Erythroblast (primary cell): Measurements from ENCODE around the gene ETFBKMT.

Source experiments
- GATA1 ChIP-seq: IDR thresholded peaks from 2 replicates; pipeline ENCODE4 v1.6.1; 2011; ENCODE audit warnings: low read depth, mild to moderate bottlenecking, control low read depth, low read length, moderate library complexity
- POLR2A ChIP-seq: IDR thresholded peaks from 2 replicates; pipeline ENCODE4 v1.6.1; 2011; ENCODE audit warnings: mild to moderate bottlenecking, low read length

DNA sequence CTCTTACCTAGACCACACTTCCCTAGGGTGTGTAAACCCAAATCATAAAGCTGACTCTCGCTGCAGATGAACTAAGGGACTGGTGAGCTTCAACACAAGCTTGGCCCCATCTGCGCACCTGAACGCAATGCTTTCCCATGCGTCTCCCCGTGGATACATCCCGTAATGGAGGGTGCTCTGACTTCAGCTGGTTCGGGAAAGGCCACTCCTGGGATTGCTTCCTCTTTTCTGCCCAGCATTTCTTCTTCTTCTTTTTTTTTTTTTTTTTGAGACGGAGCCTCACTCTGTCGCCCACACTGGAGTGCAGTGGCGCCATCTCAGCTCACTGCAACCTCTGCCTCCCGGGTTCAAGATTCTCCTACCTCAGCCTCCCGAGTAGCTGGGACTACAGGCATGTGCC lies 27.7 kb upstream of the ETFBKMT start:
- no peak for TF ChIP-seq POLR2A
- no peak for TF ChIP-seq GATA1
